Measurements from ENCODE around the gene CELF2.

CELF2 gene

GRCh38 chr10:11224792-11225416 lies 207.2 kb downstream of the CELF2 start:
- DNase-seq (ENCODE audit: low read depth) = no peak

- DNase-seq (ENCODE audit: low read depth) = no peak
These were observed 208.3 kb downstream of the CELF2 start for GRCh38 chr10:11225935-11226334.

- no peak for DNase-seq (ENCODE audit: low read depth)
These were observed 209.4 kb downstream of the CELF2 start for GRCh38 chr10:11227103-11227502.

- no peak for DNase-seq (ENCODE audit: low read depth)
These were observed 212.2 kb downstream of the CELF2 start for GRCh38 chr10:11229893-11230292.

GRCh38 chr10:11230498-11231167 lies 213.0 kb downstream of the CELF2 start:
- no peak for DNase-seq (ENCODE audit: low read depth)

GRCh38 chr10:11231285-11231684 lies 213.6 kb downstream of the CELF2 start:
- no peak for DNase-seq (ENCODE audit: low read depth)

GRCh38 chr10:11232222-11232961 lies 214.7 kb downstream of the CELF2 start:
- no peak for DNase-seq (ENCODE audit: low read depth)

- DNase-seq (ENCODE audit: low read depth) = no peak
These were observed 217.3 kb downstream of the CELF2 start for GRCh38 chr10:11234857-11235531.

- DNase-seq (ENCODE audit: low read depth) = no peak
These were observed 218.1 kb downstream of the CELF2 start for GRCh38 chr10:11235771-11236170.

- DNase-seq (ENCODE audit: low read depth) = no peak
These were observed 218.6 kb downstream of the CELF2 start for GRCh38 chr10:11236234-11236633.

- no peak for DNase-seq (ENCODE audit: low read depth)
These were observed 219.9 kb downstream of the CELF2 start for GRCh38 chr10:11237571-11237970.

GRCh38 chr10:11238893-11239292 lies 221.2 kb downstream of the CELF2 start:
- no peak for DNase-seq (ENCODE audit: low read depth)

GRCh38 chr10:11240641-11241040 lies 223.0 kb downstream of the CELF2 start:
- no peak for DNase-seq (ENCODE audit: low read depth)

GRCh38 chr10:11242443-11243387 lies 225.0 kb downstream of the CELF2 start:
- DNase-seq (ENCODE audit: low read depth) = no peak

- DNase-seq (ENCODE audit: low read depth) = no peak
These were observed 226.0 kb downstream of the CELF2 start for GRCh38 chr10:11243425-11244222.

GRCh38 chr10:11245095-11245479 lies 227.4 kb downstream of the CELF2 start:
- DNase-seq (ENCODE audit: low read depth) = no peak

- DNase-seq (ENCODE audit: low read depth) = no peak
These were observed 227.8 kb downstream of the CELF2 start for GRCh38 chr10:11245510-11245909.

GRCh38 chr10:11245981-11246590 lies 228.4 kb downstream of the CELF2 start:
- no peak for DNase-seq (ENCODE audit: low read depth)

- DNase-seq (ENCODE audit: low read depth) = no peak
These were observed 229.2 kb downstream of the CELF2 start for GRCh38 chr10:11246752-11247467.

All from stimulated activated CD8-positive, alpha-beta memory T cell treated with anti-CD3 and anti-CD28 coated beads, Interleukin-15, amount 100 ng/mL, for 24 hours (primary cell).